Stimulated activated CD4-positive, alpha-beta T cell treated with anti-CD3 and anti-CD28 coated beads, Interleukin-1b, Interleukin-23, amount 100 ng/mL, for 1 hour (primary cell): ENCODE measurements around the gene UBQLN2.
"Not testable (repeated sequence)": the region's sequence is repeated elsewhere in the genome, so short reads cannot be mapped to it uniquely, and the experiment has no call there.

ENCODE experiments used
- DNase-seq, 2 donors: peaks; one replicate each; pipeline ENCODE4 v3.0.0-alpha.2; 2020; ENCODE audit warnings: low read depth in 2 of 2

The UBQLN2 gene

GRCh38 chrX:56563231-56564161 lies at the start of gene UBQLN2:
Gene UBQLN2, plus strand, starts transcription at chrX:56563627. Its CDS starts 247 bp downstream, at chrX:56563874.
- DNase-seq, result peak; percentile 48 to 58

- DNase-seq, result no peak
Measured at GRCh38 chrX:56519642-56520041, 43.8 kb upstream of the UBQLN2 start.

- not testable (repeated sequence) for DNase-seq
Measured at GRCh38 chrX:56529482-56530007, 33.9 kb upstream of the UBQLN2 start.

- no peak for DNase-seq
Measured at GRCh38 chrX:56530011-56530410, 33.4 kb upstream of the UBQLN2 start.

- DNase-seq, result no peak
Measured at GRCh38 chrX:56550667-56551066, 12.8 kb upstream of the UBQLN2 start.

- no peak for DNase-seq
Measured at GRCh38 chrX:56554870-56555269, 8.6 kb upstream of the UBQLN2 start.

- DNase-seq, result no peak
Measured at GRCh38 chrX:56557376-56557929, 6.0 kb upstream of the UBQLN2 start.

- no peak for DNase-seq
Measured at GRCh38 chrX:56564164-56564885, 898 bp downstream of the UBQLN2 start.

- DNase-seq, result no peak
Measured at GRCh38 chrX:56564921-56565840, 1.8 kb downstream of the UBQLN2 start.

- no peak for DNase-seq
Measured at GRCh38 chrX:56569378-56570057, 6.1 kb downstream of the UBQLN2 start.

GRCh38 chrX:56572975-56573374 lies 9.5 kb downstream of the UBQLN2 start:
- DNase-seq, result no peak

- DNase-seq, result no peak
Measured at GRCh38 chrX:56574861-56575260, 11.4 kb downstream of the UBQLN2 start.

- no peak for DNase-seq
Measured at GRCh38 chrX:56576721-56577120, 13.3 kb downstream of the UBQLN2 start.

GRCh38 chrX:56588397-56589188 lies 25.2 kb downstream of the UBQLN2 start:
- DNase-seq, result no peak

GRCh38 chrX:56591830-56592229 lies 28.4 kb downstream of the UBQLN2 start:
- DNase-seq, result not testable (repeated sequence)

GRCh38 chrX:56600141-56600540 lies 36.7 kb downstream of the UBQLN2 start:
- no peak for DNase-seq

GRCh38 chrX:56600987-56601386 lies 37.6 kb downstream of the UBQLN2 start:
- DNase-seq, result no peak

- DNase-seq, result no peak
Measured at GRCh38 chrX:56615282-56615681, 51.9 kb downstream of the UBQLN2 start.
